Measurements from ENCODE around the gene THUMPD1. TPM values are rescaled to one million over a fixed set of nuclear protein-coding genes. Genes with fewer than 3 reads are reported as not detected.
"Not testable (repeated sequence)": the region's sequence is repeated elsewhere in the genome, so short reads cannot be mapped to it uniquely, and the experiment has no call there.

The THUMPD1 gene
- total RNA-seq, 1 donor from 2014 or later, result 15.1 TPM

- ATAC-seq, result peak; percentile 47
These were observed 5.6 kb upstream of the THUMPD1 start for GRCh38 chr16:20747030-20747816.

GRCh38 chr16:20746461-20746860 lies 4.8 kb upstream of the THUMPD1 start:
- ATAC-seq, result no peak

GRCh38 chr16:20744922-20745440 lies 3.4 kb upstream of the THUMPD1 start:
- ATAC-seq, result no peak

GRCh38 chr16:20743591-20743990 lies 2.0 kb upstream of the THUMPD1 start:
- ATAC-seq, result no peak

- ATAC-seq, result peak; percentile 90
These were observed 607 bp downstream of the THUMPD1 start for GRCh38 chr16:20740901-20741521.

GRCh38 chr16:20740007-20740883 lies 1.4 kb downstream of the THUMPD1 start:
- ATAC-seq, result peak; percentile 41

GRCh38 chr16:20735490-20735889 lies 6.1 kb downstream of the THUMPD1 start:
- ATAC-seq, result no peak

- no peak for ATAC-seq
These were observed 6.8 kb downstream of the THUMPD1 start for GRCh38 chr16:20734782-20735181.

- ATAC-seq, result no peak
These were observed 7.6 kb downstream of the THUMPD1 start for GRCh38 chr16:20734056-20734455.

GRCh38 chr16:20729141-20729540 lies 12.5 kb downstream of the THUMPD1 start:
- no peak for ATAC-seq

GRCh38 chr16:20727181-20727580 lies 14.4 kb downstream of the THUMPD1 start:
- no peak for ATAC-seq

- ATAC-seq, result no peak
These were observed 15.0 kb downstream of the THUMPD1 start for GRCh38 chr16:20726661-20727060.

GRCh38 chr16:20720251-20720650 lies 21.4 kb downstream of the THUMPD1 start:
- ATAC-seq, result no peak

GRCh38 chr16:20717718-20718117 lies 23.9 kb downstream of the THUMPD1 start:
- ATAC-seq, result not testable (repeated sequence)

- ATAC-seq, result no peak
These were observed 30.2 kb downstream of the THUMPD1 start for GRCh38 chr16:20711277-20711911.

GRCh38 chr16:20708129-20708528 lies 33.5 kb downstream of the THUMPD1 start:
- ATAC-seq, result not testable (repeated sequence)

GRCh38 chr16:20707461-20707860 lies 34.2 kb downstream of the THUMPD1 start:
- peak; percentile 22 for ATAC-seq

- not testable (repeated sequence) for ATAC-seq
These were observed 35.6 kb downstream of the THUMPD1 start for GRCh38 chr16:20705972-20706371.

GRCh38 chr16:20704281-20704680 lies 37.3 kb downstream of the THUMPD1 start:
- ATAC-seq, result peak; percentile 39

- not testable (repeated sequence) for ATAC-seq
These were observed 39.9 kb downstream of the THUMPD1 start for GRCh38 chr16:20701692-20702091.

GRCh38 chr16:20696618-20697017 lies 45.0 kb downstream of the THUMPD1 start:
- no peak for ATAC-seq

GRCh38 chr16:20695024-20695423 lies 46.6 kb downstream of the THUMPD1 start:
- no peak for ATAC-seq
